Activated CD4-positive, alpha-beta T cell treated with anti-CD3 and anti-CD28 coated beads for 24 hours (primary cell): ENCODE results near the gene CCDC88C.

Experiments used
- DNase-seq, 2 donors: peaks; one replicate each; pipeline ENCODE4 v3.0.0-alpha.2; 2020; ENCODE audit warnings: low read depth in 2 of 2

The CCDC88C gene

DNA sequence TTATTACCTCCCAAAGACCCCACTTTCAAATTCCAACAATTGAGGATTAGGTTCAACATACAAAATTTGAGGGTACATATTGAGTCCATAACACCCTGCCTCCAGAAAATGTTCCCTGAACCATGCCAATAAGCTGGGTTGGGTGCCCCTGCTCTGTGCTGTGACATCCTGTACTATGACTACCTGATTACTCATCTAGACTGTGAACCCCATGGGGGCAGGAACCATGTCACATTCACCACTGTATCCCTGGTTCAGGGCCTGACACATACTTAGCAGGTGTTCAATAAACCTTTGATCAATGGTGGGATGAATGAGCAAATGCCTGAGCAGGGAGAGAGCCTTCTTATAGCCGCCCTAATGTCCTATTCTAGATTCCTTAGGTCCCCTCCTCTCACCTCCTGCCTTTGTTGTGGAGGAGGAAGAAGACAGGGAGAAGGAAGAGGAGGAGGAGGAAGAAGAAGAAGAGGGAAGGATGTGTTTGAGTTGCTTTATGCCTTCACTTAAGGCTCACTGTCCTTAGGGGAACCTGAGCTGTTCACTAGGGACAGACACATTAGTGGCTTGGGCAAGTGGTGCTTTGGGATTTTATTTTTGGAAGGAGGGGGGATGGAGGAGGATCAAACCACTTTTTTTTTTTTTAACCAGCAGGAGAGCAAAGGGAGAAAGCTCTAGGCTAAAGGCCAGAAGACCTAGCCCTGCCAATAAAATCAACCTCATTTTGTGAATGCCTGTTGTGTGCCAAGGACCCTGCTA is 194.4 kb downstream of the CCDC88C start:
- no peak for DNase-seq
